K562 (cell line): ENCODE results near the gene NMRAL1. TPM values are rescaled to one million over a fixed set of nuclear protein-coding genes. Genes with fewer than 3 reads are reported as not detected.

Experiments
- HCFC1 ChIP-seq: IDR thresholded peaks from 2 replicates; pipeline ENCODE4 v1.6.1; 2012; ENCODE audit warnings: low read depth, low read length, improper control_type of control experiment
- MAZ ChIP-seq, 2 experiments: fragments of 450-650 bp in 1 of 2; sonication (generic) in 1 of 2; formaldehyde crosslinking; IDR thresholded peaks in 1 of 2; conservative IDR thresholded peaks in 1 of 2; 2 replicates each; pipeline versions ENCODE4 v1.4.0 to v1.5.0; 2020; ENCODE audit warnings: mild to moderate bottlenecking in 1 of 2, missing genetic modification reagents in 1 of 2
- SIN3A ChIP-seq, 2 experiments: fragments of 150-350 bp in 1 of 2; IDR thresholded peaks; 2 replicates each; pipeline ENCODE4 v1.6.1; 2011 to 2016; ENCODE audit warnings: borderline replicate concordance in 2 of 2, low read depth in 2 of 2, low read length in 2 of 2, mild to moderate bottlenecking in 2 of 2, moderate library complexity in 2 of 2; ENCODE audit not compliant: control insufficient read depth in 1 of 2
- TEAD1 ChIP-seq, 2 experiments: fragments of 450-650 bp in 1 of 2; sonication (generic) in 1 of 2; formaldehyde crosslinking; IDR thresholded peaks; 2 replicates each; pipeline versions ENCODE4 v1.4.0 to v1.8.0; 2020 to 2022; ENCODE audit warnings: mild to moderate bottlenecking in 2 of 2, missing genetic modification reagents in 1 of 2
- ZBTB8A ChIP-seq: fragments of 450-650 bp; IDR thresholded peaks from 2 replicates; pipeline ENCODE4 v1.6.1; 2018; ENCODE audit warnings: mild to moderate bottlenecking, moderate library complexity; ENCODE audit not compliant: partially characterized antibody
- ZNF408 ChIP-seq: fragments of 250-450 bp; sonication (Bioruptor Pico); IDR thresholded peaks from 2 replicates; pipeline ENCODE4 v1.4.0; 2020; ENCODE audit warnings: low read depth, mild to moderate bottlenecking, moderate library complexity
- polyA plus RNA-seq, 8 experiments: library from polyadenylated mRNA; depleted of rRNA in 4 of 8; stranded (reverse) in 5 of 8; unstranded in 3 of 8; fragments of >200 nt; fragmentation: Nextera tagmentation in 2 of 8; fragmentation: Illumina TruSeq in 1 of 8; extraction: Ambion mirVana in 2 of 8; extraction: Trizol in 1 of 8; gene quantifications; 2 replicates each; pipeline versions ENCODE4 v1.2.1 to v1.2.3, GENCODE V29; 2011 to 2014; ENCODE audit warnings: inconsistent platforms in 1 of 8, missing spikeins in 1 of 8
- total RNA-seq, 7 experiments: library from RNA; depleted of rRNA in 6 of 7; stranded (reverse); fragments of >200 nt in 6 of 7; fragmentation: Illumina TruSeq in 2 of 7; extraction: Trizol in 2 of 7; gene quantifications; 2 replicates each; pipeline versions ENCODE4 v1.2.1 to v1.2.3, GENCODE V29; 2011 to 2021; ENCODE audit warnings: low replicate concordance in 1 of 7
- TF ChIP-seq, protein P1 (sequence below): sonication (generic); formaldehyde crosslinking; IDR thresholded peaks from 2 replicates; pipeline ENCODE4 v1.8.1; 2023; ENCODE audit warnings: mild to moderate bottlenecking, missing genetic modification reagents
- TF ChIP-seq, protein P2 (sequence below): fragments of 250-450 bp; sonication (Bioruptor Pico); IDR thresholded peaks from 2 replicates; pipeline ENCODE4 v1.9.0; 2021; ENCODE audit warnings: mild to moderate bottlenecking, inconsistent platforms
- TF ChIP-seq, protein P3 (sequence below): sonication (generic); formaldehyde crosslinking; IDR thresholded peaks from 2 replicates; pipeline ENCODE4 v1.8.1; 2023; ENCODE audit warnings: mild to moderate bottlenecking, missing genetic modification reagents, moderate library complexity
- TF ChIP-seq, protein P4 (sequence below): fragments of 250-450 bp; sonication (Bioruptor Pico); IDR thresholded peaks from 2 replicates; pipeline ENCODE4 v1.4.0; 2020; ENCODE audit warnings: mild to moderate bottlenecking, moderate library complexity

The NMRAL1 gene
- total and polyA plus RNA-seq, 9 of the 15 experiments (the other 6 are each of a cell fraction or from before 2014, with no cell fraction given), result 6.3 to 116 (median 63.2) TPM

DNA sequence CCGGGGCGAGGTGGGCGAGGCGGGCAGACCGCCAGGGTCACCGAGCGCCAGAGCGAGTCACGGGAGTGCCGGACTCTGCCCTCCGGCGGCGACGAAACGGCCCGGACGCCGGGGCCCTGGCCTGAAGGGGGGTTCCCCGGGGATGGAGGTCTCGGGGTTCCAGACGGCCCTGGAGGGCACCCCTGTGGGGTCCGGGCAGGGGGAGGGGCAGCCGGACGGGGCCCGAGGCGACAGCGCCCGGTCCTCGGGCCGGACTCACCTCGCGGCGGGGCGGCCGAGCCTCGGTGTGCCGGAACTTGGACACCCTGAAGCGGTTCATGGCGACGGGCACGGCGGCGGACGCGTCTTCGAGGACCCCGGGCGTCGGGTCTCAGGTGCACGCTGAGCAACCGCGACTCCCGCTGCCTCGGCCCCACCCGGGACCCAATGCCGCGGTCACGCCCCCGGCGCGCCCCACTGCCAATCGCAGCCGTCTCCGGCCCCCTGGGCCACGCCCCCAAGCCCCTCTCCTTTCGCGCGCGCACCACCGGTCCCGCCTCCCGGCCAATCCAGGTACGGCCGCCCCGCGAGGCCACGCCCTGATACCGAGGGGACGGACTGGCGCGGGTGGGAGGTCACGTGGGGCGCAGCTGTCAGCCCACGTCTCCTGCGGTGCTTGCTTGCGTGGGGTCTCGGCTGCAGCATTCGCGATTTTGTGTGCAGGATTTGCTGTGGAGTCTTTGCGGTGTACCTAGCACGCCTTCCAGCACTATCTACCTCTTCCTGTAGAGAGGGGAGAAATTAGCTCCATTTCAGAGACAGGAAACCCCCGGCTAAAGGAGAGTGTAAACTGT is 58.0 kb downstream of the NMRAL1 start, which contains the start of gene CORO7 (continued):
- TF ChIP-seq, protein P1, sequence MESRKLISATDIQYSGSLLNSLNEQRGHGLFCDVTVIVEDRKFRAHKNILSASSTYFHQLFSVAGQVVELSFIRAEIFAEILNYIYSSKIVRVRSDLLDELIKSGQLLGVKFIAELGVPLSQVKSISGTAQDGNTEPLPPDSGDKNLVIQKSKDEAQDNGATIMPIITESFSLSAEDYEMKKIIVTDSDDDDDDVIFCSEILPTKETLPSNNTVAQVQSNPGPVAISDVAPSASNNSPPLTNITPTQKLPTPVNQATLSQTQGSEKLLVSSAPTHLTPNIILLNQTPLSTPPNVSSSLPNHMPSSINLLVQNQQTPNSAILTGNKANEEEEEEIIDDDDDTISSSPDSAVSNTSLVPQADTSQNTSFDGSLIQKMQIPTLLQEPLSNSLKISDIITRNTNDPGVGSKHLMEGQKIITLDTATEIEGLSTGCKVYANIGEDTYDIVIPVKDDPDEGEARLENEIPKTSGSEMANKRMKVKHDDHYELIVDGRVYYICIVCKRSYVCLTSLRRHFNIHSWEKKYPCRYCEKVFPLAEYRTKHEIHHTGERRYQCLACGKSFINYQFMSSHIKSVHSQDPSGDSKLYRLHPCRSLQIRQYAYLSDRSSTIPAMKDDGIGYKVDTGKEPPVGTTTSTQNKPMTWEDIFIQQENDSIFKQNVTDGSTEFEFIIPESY (CRISPR knock-in tag), result 0 out of 2 replicates have a peak, but pooled peaks have one; percentile 50
- TF ChIP-seq, protein P2, sequence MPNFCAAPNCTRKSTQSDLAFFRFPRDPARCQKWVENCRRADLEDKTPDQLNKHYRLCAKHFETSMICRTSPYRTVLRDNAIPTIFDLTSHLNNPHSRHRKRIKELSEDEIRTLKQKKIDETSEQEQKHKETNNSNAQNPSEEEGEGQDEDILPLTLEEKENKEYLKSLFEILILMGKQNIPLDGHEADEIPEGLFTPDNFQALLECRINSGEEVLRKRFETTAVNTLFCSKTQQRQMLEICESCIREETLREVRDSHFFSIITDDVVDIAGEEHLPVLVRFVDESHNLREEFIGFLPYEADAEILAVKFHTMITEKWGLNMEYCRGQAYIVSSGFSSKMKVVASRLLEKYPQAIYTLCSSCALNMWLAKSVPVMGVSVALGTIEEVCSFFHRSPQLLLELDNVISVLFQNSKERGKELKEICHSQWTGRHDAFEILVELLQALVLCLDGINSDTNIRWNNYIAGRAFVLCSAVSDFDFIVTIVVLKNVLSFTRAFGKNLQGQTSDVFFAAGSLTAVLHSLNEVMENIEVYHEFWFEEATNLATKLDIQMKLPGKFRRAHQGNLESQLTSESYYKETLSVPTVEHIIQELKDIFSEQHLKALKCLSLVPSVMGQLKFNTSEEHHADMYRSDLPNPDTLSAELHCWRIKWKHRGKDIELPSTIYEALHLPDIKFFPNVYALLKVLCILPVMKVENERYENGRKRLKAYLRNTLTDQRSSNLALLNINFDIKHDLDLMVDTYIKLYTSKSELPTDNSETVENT (CRISPR knock-in tag), result peak; percentile 24; the same call in 1 of the 2 replicates
- no peak; the same call in 1 of the 2 replicates for TF ChIP-seq HCFC1
- no peak for TF ChIP-seq ZBTB8A
- TF ChIP-seq TEAD1 (CRISPR knock-in tag; IDR thresholded peaks at IDR 0.05), result no peak; a peak in 1 of 4 replicates
- TF ChIP-seq MAZ (CRISPR knock-in tag; conservative IDR thresholded peaks at IDR 0.05 in 1 of 2, IDR thresholded peaks at IDR 0.05 in 1 of 2), result peak; percentile 57 to 60; a peak in 3 of 4 replicates
- no peak for TF ChIP-seq ZNF408 (CRISPR knock-in tag)
- TF ChIP-seq, protein P3, sequence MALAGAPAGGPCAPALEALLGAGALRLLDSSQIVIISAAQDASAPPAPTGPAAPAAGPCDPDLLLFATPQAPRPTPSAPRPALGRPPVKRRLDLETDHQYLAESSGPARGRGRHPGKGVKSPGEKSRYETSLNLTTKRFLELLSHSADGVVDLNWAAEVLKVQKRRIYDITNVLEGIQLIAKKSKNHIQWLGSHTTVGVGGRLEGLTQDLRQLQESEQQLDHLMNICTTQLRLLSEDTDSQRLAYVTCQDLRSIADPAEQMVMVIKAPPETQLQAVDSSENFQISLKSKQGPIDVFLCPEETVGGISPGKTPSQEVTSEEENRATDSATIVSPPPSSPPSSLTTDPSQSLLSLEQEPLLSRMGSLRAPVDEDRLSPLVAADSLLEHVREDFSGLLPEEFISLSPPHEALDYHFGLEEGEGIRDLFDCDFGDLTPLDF, result peak; percentile 97
- peak in 1 of 2 experiments; percentile 79; a peak in 2 of 4 replicates for TF ChIP-seq SIN3A (IDR thresholded peaks at IDR 0.05; ENCODE audit: borderline replicate concordance in 2 of 2, control insufficient read depth in 1 of 2, low read depth in 2 of 2, low read length in 2 of 2)
- TF ChIP-seq, protein P4, sequence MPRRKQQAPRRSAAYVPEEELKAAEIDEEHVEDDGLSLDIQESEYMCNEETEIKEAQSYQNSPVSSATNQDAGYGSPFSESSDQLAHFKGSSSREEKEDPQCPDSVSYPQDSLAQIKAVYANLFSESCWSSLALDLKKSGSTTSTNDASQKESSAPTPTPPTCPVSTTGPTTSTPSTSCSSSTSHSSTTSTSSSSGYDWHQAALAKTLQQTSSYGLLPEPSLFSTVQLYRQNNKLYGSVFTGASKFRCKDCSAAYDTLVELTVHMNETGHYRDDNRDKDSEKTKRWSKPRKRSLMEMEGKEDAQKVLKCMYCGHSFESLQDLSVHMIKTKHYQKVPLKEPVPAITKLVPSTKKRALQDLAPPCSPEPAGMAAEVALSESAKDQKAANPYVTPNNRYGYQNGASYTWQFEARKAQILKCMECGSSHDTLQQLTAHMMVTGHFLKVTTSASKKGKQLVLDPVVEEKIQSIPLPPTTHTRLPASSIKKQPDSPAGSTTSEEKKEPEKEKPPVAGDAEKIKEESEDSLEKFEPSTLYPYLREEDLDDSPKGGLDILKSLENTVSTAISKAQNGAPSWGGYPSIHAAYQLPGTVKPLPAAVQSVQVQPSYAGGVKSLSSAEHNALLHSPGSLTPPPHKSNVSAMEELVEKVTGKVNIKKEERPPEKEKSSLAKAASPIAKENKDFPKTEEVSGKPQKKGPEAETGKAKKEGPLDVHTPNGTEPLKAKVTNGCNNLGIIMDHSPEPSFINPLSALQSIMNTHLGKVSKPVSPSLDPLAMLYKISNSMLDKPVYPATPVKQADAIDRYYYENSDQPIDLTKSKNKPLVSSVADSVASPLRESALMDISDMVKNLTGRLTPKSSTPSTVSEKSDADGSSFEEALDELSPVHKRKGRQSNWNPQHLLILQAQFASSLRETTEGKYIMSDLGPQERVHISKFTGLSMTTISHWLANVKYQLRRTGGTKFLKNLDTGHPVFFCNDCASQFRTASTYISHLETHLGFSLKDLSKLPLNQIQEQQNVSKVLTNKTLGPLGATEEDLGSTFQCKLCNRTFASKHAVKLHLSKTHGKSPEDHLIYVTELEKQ (CRISPR knock-in tag), result no peak
